CD14-positive monocyte (primary cell): ENCODE results near the gene CAMK2A. TPM values are rescaled to one million over a fixed set of nuclear protein-coding genes. Genes with fewer than 3 reads are reported as not detected.

Experiments
- DNase-seq, 3 donors: peaks; one replicate each; pipeline ENCODE4 v3.0.0-alpha.2; 2011 to 2022
- H2AFZ ChIP-seq: 2 replicates; pipeline ENCODE4 v1.6.0; 2012; ENCODE audit warnings: mild to moderate bottlenecking, low read depth, low read length, inconsistent platforms; ENCODE audit not compliant: insufficient read depth, poor library complexity, severe bottlenecking
- H3K27ac ChIP-seq, 2 donors: 1 replicate in 1 of 2; 2 replicates in 1 of 2; pipeline ENCODE4 v1.5.1; 2012 to 2013; ENCODE audit warnings: low read length in 2 of 2, control low read depth in 1 of 2, inconsistent platforms in 1 of 2, low read depth in 1 of 2, mild to moderate bottlenecking in 1 of 2
- H3K27me3 ChIP-seq, 2 donors: one replicate each; pipeline versions ENCODE4 v1.6.0 to v1.6.1; 2011 to 2013; ENCODE audit warnings: low read length in 2 of 2; ENCODE audit not compliant: control insufficient read depth in 2 of 2, insufficient read depth in 2 of 2
- H3K36me3 ChIP-seq, 2 donors: replicated peaks in 1 of 2; 1 replicate in 1 of 2; 2 replicates in 1 of 2; pipeline versions ENCODE4 v1.5.1 to v1.6.1; 2012 to 2013; ENCODE audit warnings: low read length in 2 of 2, control low read depth in 1 of 2, inconsistent platforms in 1 of 2, mild to moderate bottlenecking in 1 of 2; ENCODE audit not compliant: insufficient read depth in 2 of 2, control insufficient read depth in 1 of 2
- H3K4me1 ChIP-seq, 2 donors: 1 replicate in 1 of 2; 2 replicates in 1 of 2; pipeline versions ENCODE4 v1.5.1 to v1.6.1; 2012 to 2013; ENCODE audit warnings: low read length in 2 of 2, control low read depth in 1 of 2, inconsistent platforms in 1 of 2, mild to moderate bottlenecking in 1 of 2, moderate library complexity in 1 of 2; ENCODE audit not compliant: insufficient read depth in 2 of 2, control insufficient read depth in 1 of 2
- H3K4me2 ChIP-seq: replicated peaks from 2 replicates; pipeline ENCODE3; 2012; ENCODE audit warnings: low read length, moderate library complexity, mild to moderate bottlenecking; ENCODE audit not compliant: poor library complexity, severe bottlenecking; ENCODE audit errors: extremely low read depth
- H3K4me3 ChIP-seq, 3 experiments: fragments of 200-600 bp in 1 of 3; sonication (generic) in 1 of 3; replicated peaks in 1 of 3; 1 replicate in 2 of 3; 2 replicates in 1 of 3; pipeline ENCODE4 v1.5.1; 2011 to 2013; ENCODE audit warnings: low read length in 3 of 3, mild to moderate bottlenecking in 3 of 3, control low read depth in 2 of 3, low read depth in 2 of 3, inconsistent platforms in 1 of 3, moderate library complexity in 1 of 3
- H3K79me2 ChIP-seq: 2 replicates; pipeline ENCODE4 v1.6.0; 2012; ENCODE audit warnings: mild to moderate bottlenecking, control low read depth, inconsistent platforms, low read length, moderate library complexity; ENCODE audit not compliant: insufficient read depth
- H3K9ac ChIP-seq: 2 replicates; pipeline ENCODE4 v1.6.0; 2017; ENCODE audit warnings: low read length, mild to moderate bottlenecking; ENCODE audit not compliant: insufficient read depth, poor library complexity, severe bottlenecking
- H3K9me3 ChIP-seq, 2 donors: replicated peaks in 1 of 2; 1 replicate in 1 of 2; 2 replicates in 1 of 2; pipeline versions ENCODE4 v1.5.1 to v1.6.1; 2012 to 2013; ENCODE audit warnings: low read length in 2 of 2, control low read depth in 1 of 2; ENCODE audit not compliant: control insufficient read depth in 1 of 2, insufficient read depth in 1 of 2
- H4K20me1 ChIP-seq: 2 replicates; pipeline ENCODE4 v1.6.0; 2012; ENCODE audit warnings: mild to moderate bottlenecking, low read length, control low read depth, moderate library complexity; ENCODE audit not compliant: insufficient read depth
- H3K27ac Mint-ChIP-seq, 7 donors: one replicate each; pipeline ENCODE4 v1.8.0; 2020; ENCODE audit warnings: mild to moderate bottlenecking in 7 of 7, mixed read lengths in 7 of 7, moderate library complexity in 6 of 7, inconsistent platforms in 2 of 7
- H3K27me3 Mint-ChIP-seq, 3 donors: one replicate each; pipeline ENCODE4 v1.8.0; 2021 to 2022; ENCODE audit warnings: low read depth in 3 of 3, mild to moderate bottlenecking in 3 of 3, mixed read lengths in 3 of 3, moderate library complexity in 3 of 3, inconsistent platforms in 1 of 3
- H3K36me3 Mint-ChIP-seq, 2 donors: one replicate each; pipeline ENCODE4 v1.8.0; 2020; ENCODE audit warnings: mixed read lengths in 2 of 2, inconsistent platforms in 1 of 2, mild to moderate bottlenecking in 1 of 2
- H3K4me1 Mint-ChIP-seq: one replicate; pipeline ENCODE4 v1.8.0; 2020; ENCODE audit warnings: mild to moderate bottlenecking, mixed read lengths
- H3K4me3 Mint-ChIP-seq, 2 donors: one replicate each; pipeline ENCODE4 v1.8.0; 2020; ENCODE audit warnings: mild to moderate bottlenecking in 2 of 2, mixed read lengths in 2 of 2, moderate library complexity in 1 of 2
- H3K9me3 Mint-ChIP-seq, 7 donors: one replicate each; pipeline ENCODE4 v1.8.0; 2020 to 2022; ENCODE audit warnings: mixed read lengths in 7 of 7, mild to moderate bottlenecking in 6 of 7, moderate library complexity in 6 of 7, inconsistent platforms in 2 of 7
- CTCF ChIP-seq: fragments of 200-600 bp; IDR thresholded peaks from one replicate; pipeline ENCODE4 v1.8.0; 2022; ENCODE audit warnings: antibody characterized with exemption, mild to moderate bottlenecking
- WGBS: methylation state at CpG from one replicate; pipeline ENCODE4 v1.1.5; 2013; ENCODE audit warnings: missing lambda C conversion rate; ENCODE audit not compliant: insufficient coverage; 5-methylcytosine and 5-hydroxymethylcytosine counted together
- intact Hi-C, 2 donors: fragments of 100-400 bp; cut with micrococcal nuclease; formaldehyde crosslinking; loops; one replicate each; pipeline versions ENCODE4 v1.15.0 to v1.15.1; 2023
- polyA plus RNA-seq, 3 donors: library from polyadenylated mRNA; depleted of rRNA in 1 of 3; unstranded in 2 of 3; stranded (reverse) in 1 of 3; fragments of 300-500 nt in 2 of 3; fragments of >200 nt in 1 of 3; fragmentation: Illumina TruSeq in 2 of 3; gene quantifications; 1 replicate in 2 of 3; 2 replicates in 1 of 3; pipeline ENCODE4 v1.2.3, GENCODE V29; 2012 to 2021

CAMK2A gene
- polyA plus RNA-seq, 3 donors: not detected

GRCh38 chr5:150306775-150307174 is 17.2 kb upstream of the CAMK2A start:
- intact Hi-C loops: no loop called here
- no peak overlapping the region for H3K4me3 Mint-ChIP-seq
- no peaks in the 10 kb centered on the region for H3K79me2 ChIP-seq
- peaks cover 0 to 6% of the 10 kb centered on the region in 2 donors for H3K9me3 ChIP-seq
- no peak overlapping the region for H3K4me2 ChIP-seq
- no peaks in the 10 kb centered on the region for H3K36me3 Mint-ChIP-seq
- 100% methylated on average over 4 of the region's 4 CpGs for WGBS
- peaks cover 23 to 26% of the 10 kb centered on the region in 2 donors for H3K27me3 ChIP-seq
- DNase-seq: no peak
- peaks cover 0 to 5% (median 2%) of the 10 kb centered on the region in 7 donors for H3K9me3 Mint-ChIP-seq
- H3K4me3 ChIP-seq: no peak overlapping the region
- TF ChIP-seq CTCF: no peak
- H3K27ac ChIP-seq: no peak overlapping the region
- no peaks in the 10 kb centered on the region for H4K20me1 ChIP-seq
- H3K4me1 Mint-ChIP-seq: peaks cover 2% of the 10 kb centered on the region
- no peaks in the 10 kb centered on the region for H3K4me1 ChIP-seq
- no peaks in the 10 kb centered on the region for H3K36me3 ChIP-seq
- H2AFZ ChIP-seq: no peak overlapping the region
- H3K27ac Mint-ChIP-seq: no peak overlapping the region
- H3K27me3 Mint-ChIP-seq: peaks cover 27 to 31% (median 29%) of the 10 kb centered on the region in 3 donors
- no peak overlapping the region for H3K9ac ChIP-seq

- Mint-ChIP-seq H3K4me3 (no peak overlapping the region), H3K27me3 (peaks cover 32 to 43% (median 40%) of the 10 kb centered on the region in 3 donors), H3K27ac (no peak overlapping the region), H3K36me3 (no peaks in the 10 kb centered on the region), H3K9me3 (peaks cover 0 to 9% (median 2%) of the 10 kb centered on the region in 7 donors), H3K4me1 (peaks cover 2% of the 10 kb centered on the region)
- no peak overlapping the region for H2AFZ ChIP-seq
- peaks cover 31 to 38% of the 10 kb centered on the region in 2 donors for H3K27me3 ChIP-seq
- H3K36me3 ChIP-seq: no peaks in the 10 kb centered on the region
- H3K27ac ChIP-seq: no peak overlapping the region
- H3K9me3 ChIP-seq: peaks cover 0 to 6% of the 10 kb centered on the region in 2 donors
- H3K4me3 ChIP-seq: no peak overlapping the region
- no peak overlapping the region for H3K9ac ChIP-seq
- no peak for TF ChIP-seq CTCF
- H3K79me2 ChIP-seq: no peaks in the 10 kb centered on the region
- no peaks in the 10 kb centered on the region for H3K4me1 ChIP-seq
- no CpG with 5 or more reads among the region's 1 CpG for WGBS
- H4K20me1 ChIP-seq: no peaks in the 10 kb centered on the region
- intact Hi-C loops: no loop called here
- DNase-seq: no peak
- no peak overlapping the region for H3K4me2 ChIP-seq
Measured at GRCh38 chr5:150305557-150305956, 16.0 kb upstream of the CAMK2A start.
